Mucosa of rectum (tissue), 2 donors: Measurements from ENCODE around the gene CLEC4C.
"Not testable (repeated sequence)": the region's sequence is repeated elsewhere in the genome, so short reads cannot be mapped to it uniquely, and the experiment has no call there.

Experiments
- H3K27ac ChIP-seq, 2 donors: one replicate each; pipeline ENCODE4 v1.7.0; 2013; ENCODE audit warnings: inconsistent platforms in 2 of 2, low read depth in 2 of 2, low read length in 2 of 2
- H3K27me3 ChIP-seq, 2 donors: one replicate each; pipeline ENCODE4 v1.7.0; 2013; ENCODE audit warnings: low read length in 2 of 2; ENCODE audit not compliant: control insufficient read depth in 2 of 2, insufficient read depth in 2 of 2
- H3K36me3 ChIP-seq, 2 donors: one replicate each; pipeline ENCODE4 v1.7.0; 2013; ENCODE audit warnings: low read length in 2 of 2; ENCODE audit not compliant: control insufficient read depth in 2 of 2, insufficient read depth in 2 of 2
- H3K4me1 ChIP-seq, 2 donors: one replicate each; pipeline ENCODE4 v1.7.0; 2013; ENCODE audit warnings: low read length in 2 of 2, mild to moderate bottlenecking in 1 of 2; ENCODE audit not compliant: control insufficient read depth in 2 of 2, insufficient read depth in 2 of 2
- H3K4me3 ChIP-seq, 2 donors: one replicate each; pipeline ENCODE4 v1.7.0; 2013; ENCODE audit warnings: low read length in 2 of 2
- H3K9ac ChIP-seq, 2 donors: one replicate each; pipeline ENCODE4 v1.7.0; 2013; ENCODE audit warnings: low read length in 2 of 2, low read depth in 1 of 2, mild to moderate bottlenecking in 1 of 2
- H3K9me3 ChIP-seq, 2 donors: one replicate each; pipeline ENCODE4 v1.7.0; 2013; ENCODE audit warnings: low read length in 2 of 2; ENCODE audit not compliant: control insufficient read depth in 2 of 2
- donor health status: healthy.
- donor health status: Normal muscosa, but diverticular disease.

CLEC4C gene

GRCh38 chr12:7730984-7731383, 16.2 kb downstream of the CLEC4C start:
- H3K9ac ChIP-seq, H3K27ac ChIP-seq, H3K4me3 ChIP-seq, H3K4me1 ChIP-seq, H3K9me3 ChIP-seq, H3K27me3 ChIP-seq, H3K36me3 ChIP-seq: not testable (repeated sequence)

GRCh38 chr12:7729746-7730145, 17.4 kb downstream of the CLEC4C start:
- Histone ChIP-seq H3K27me3 (no peaks in the 10 kb centered on the region), H3K36me3 (no peaks in the 10 kb centered on the region), H3K4me3 (no peak overlapping the region), H3K4me1 (no peaks in the 10 kb centered on the region), H3K27ac (no peak overlapping the region), H3K9ac (no peak overlapping the region), H3K9me3 (no peaks in the 10 kb centered on the region)

DNA sequence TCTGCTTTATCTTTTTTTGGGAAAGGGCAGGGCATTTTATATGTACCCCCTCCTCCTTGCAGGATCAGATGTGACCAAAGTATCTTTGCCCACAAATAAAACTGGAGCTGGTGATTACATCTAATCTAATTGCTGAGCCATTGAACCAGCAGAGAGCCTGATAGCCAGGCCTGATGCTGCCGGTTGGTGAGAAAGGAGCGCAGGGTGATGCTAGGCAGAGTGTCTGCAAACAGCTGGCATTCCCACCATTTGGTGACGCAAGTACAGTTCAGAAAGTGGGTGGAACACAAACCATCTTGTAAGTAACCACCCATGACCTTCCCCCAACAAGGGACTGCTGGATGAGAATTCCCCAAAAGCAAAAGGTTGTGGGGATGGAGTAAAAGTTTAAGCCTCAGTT, 23.2 kb downstream of the CLEC4C start:
- H3K27me3 ChIP-seq = no peaks in the 10 kb centered on the region
- no peaks in the 10 kb centered on the region for H3K4me1 ChIP-seq
- no peak overlapping the region for H3K27ac ChIP-seq
- H3K9me3 ChIP-seq = no peaks in the 10 kb centered on the region
- H3K36me3 ChIP-seq = no peaks in the 10 kb centered on the region
- H3K9ac ChIP-seq = no peak overlapping the region
- no peak overlapping the region for H3K4me3 ChIP-seq

DNA sequence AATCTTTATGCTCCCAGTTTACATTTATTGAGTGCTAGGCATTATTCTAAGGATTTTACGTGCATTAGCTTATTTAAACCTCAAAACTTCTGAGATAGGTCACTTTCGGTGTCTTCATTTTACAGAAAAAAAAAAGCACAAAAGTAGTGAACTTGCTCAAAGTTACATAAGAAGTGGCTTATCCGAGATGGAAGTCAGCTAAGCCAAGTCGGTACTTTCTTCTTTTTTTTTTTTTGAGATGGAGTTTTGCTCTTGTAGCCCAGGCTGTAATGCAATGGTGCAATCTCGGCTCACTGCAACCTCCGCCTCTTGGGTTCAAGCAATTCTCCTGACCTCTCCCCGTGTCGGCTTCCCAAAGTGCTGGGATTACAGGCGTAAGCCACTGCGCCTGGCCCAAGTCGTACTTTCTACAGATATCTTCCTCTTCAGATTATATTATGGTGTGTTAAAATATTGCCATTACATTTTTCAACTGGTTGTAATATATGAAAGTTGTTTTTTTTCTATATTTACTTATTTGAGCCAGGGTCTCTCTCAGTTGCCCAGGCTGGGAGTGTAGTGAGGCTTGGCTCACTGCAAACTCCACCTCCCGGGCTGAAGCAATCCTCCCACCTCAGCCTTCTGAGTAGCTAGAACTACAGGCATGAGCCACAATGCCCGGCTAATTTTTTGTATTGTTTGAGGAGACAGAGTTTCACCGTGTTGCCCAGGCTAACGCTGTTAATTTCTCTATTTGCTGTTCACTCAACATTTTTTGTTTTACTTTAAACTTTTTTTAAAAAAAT, 27.0 kb downstream of the CLEC4C start:
- Histone ChIP-seq H3K4me3 (no peak overlapping the region), H3K9ac (no peak overlapping the region)

DNA sequence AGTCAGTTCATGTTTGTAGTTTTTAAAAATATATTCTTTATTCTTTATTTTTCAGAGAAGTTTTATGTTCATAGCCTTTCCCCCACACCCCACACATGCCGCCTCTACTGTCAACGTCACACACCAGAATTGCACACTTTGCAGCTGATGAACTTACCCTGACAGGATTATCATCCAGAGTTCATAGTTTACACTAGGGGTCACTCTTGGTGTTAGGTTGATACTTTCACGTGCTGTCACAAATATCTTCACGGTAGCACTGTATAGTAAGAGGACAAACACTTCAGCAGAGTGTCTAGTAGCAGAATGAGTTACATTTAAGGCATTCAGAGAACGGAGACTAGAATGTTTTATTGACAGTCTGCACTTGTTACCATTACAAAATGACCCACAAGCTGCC, 30.8 kb downstream of the CLEC4C start:
- no peaks in the 10 kb centered on the region for H3K27me3 ChIP-seq
- no peak overlapping the region for H3K4me3 ChIP-seq
- H3K36me3 ChIP-seq = no peaks in the 10 kb centered on the region
- no peaks in the 10 kb centered on the region for H3K9me3 ChIP-seq
- H3K9ac ChIP-seq = no peak overlapping the region
- H3K27ac ChIP-seq = no peak overlapping the region
- no peaks in the 10 kb centered on the region for H3K4me1 ChIP-seq

More for the DNA sequence above, 27.0 kb downstream of the CLEC4C start:
- H3K36me3 ChIP-seq = no peaks in the 10 kb centered on the region
- no peak overlapping the region for H3K27ac ChIP-seq
- H3K4me1 ChIP-seq = no peaks in the 10 kb centered on the region
- H3K9me3 ChIP-seq = no peaks in the 10 kb centered on the region
- no peaks in the 10 kb centered on the region for H3K27me3 ChIP-seq

- Histone ChIP-seq H3K36me3 (no peaks in the 10 kb centered on the region), H3K9me3 (no peaks in the 10 kb centered on the region), H3K27ac (no peak overlapping the region), H3K4me3 (no peak overlapping the region), H3K4me1 (no peaks in the 10 kb centered on the region), H3K27me3 (no peaks in the 10 kb centered on the region), H3K9ac (no peak overlapping the region)
These were observed 34.2 kb downstream of the CLEC4C start for GRCh38 chr12:7712841-7713442.

- no peaks in the 10 kb centered on the region for H3K9me3 ChIP-seq
- H3K36me3 ChIP-seq = no peaks in the 10 kb centered on the region
- no peaks in the 10 kb centered on the region for H3K4me1 ChIP-seq
- H3K9ac ChIP-seq = no peak within 1 kb of the TSS
- H3K4me3 ChIP-seq = no peak within 1 kb of the TSS
- H3K27me3 ChIP-seq = no peaks in the 10 kb centered on the region
- H3K27ac ChIP-seq = no peak within 1 kb of the TSS
These were observed 36.0 kb downstream of the CLEC4C start, which contains the start of gene DPPA3 for GRCh38 chr12:7711133-7711532. Gene DPPA3, plus strand, starts transcription at chr12:7711433. Its CDS starts 138 bp downstream, at chr12:7711571.

DNA sequence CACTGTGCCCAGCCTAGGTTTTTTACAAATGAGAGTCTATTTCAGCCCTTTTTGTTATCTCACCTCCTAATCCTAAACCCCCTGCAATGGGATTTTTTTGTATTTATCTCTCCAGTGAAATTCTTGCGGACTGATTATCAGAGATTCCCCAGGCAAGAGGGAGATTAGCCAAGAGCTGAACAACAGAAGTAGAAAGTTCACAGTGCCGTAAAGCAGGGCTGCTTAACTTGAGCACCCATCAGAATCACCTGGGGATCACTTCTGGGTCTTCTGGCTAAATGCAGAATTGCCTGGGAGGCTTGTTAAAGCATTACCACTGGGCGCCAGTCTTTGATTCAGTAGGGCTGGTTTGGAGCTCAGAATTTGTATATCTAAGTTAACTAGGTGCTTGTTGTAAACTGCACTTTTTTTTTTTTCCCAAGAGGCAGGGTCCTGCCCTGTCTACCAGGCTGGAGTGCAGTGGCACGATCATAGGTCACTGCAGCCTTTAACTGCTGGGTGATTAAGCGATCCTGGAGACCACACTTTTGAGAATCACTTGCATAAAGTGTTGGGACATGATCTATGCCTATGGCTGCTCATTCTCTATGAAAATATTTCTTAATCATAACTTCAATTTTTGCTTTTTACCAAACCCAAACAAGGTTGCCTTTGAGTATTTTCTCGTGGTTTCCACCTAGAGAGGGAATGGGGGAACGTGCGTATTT, 37.1 kb downstream of the CLEC4C start:
- Histone ChIP-seq H3K27ac (no peak overlapping the region), H3K27me3 (no peaks in the 10 kb centered on the region), H3K36me3 (no peaks in the 10 kb centered on the region), H3K4me1 (no peaks in the 10 kb centered on the region), H3K4me3 (no peak overlapping the region), H3K9me3 (no peaks in the 10 kb centered on the region), H3K9ac (no peak overlapping the region)

- H3K27me3 ChIP-seq = no peaks in the 10 kb centered on the region
- H3K4me3 ChIP-seq = no peak overlapping the region
- no peaks in the 10 kb centered on the region for H3K9me3 ChIP-seq
- no peaks in the 10 kb centered on the region for H3K4me1 ChIP-seq
- H3K9ac ChIP-seq = no peak overlapping the region
- H3K36me3 ChIP-seq = no peaks in the 10 kb centered on the region
- H3K27ac ChIP-seq = no peak overlapping the region
These were observed 41.3 kb downstream of the CLEC4C start for GRCh38 chr12:7705846-7706245.

- H3K4me1 ChIP-seq = no peaks in the 10 kb centered on the region
- no peak within 1 kb of the TSS for H3K27ac ChIP-seq
- H3K27me3 ChIP-seq = no peaks in the 10 kb centered on the region
- no peak within 1 kb of the TSS for H3K9ac ChIP-seq
- H3K4me3 ChIP-seq = no peak within 1 kb of the TSS
- no peaks in the 10 kb centered on the region for H3K36me3 ChIP-seq
- H3K9me3 ChIP-seq = no peaks in the 10 kb centered on the region
These were observed 51.5 kb downstream of the CLEC4C start, which contains the start of gene GDF3 for GRCh38 chr12:7695566-7696197. Gene GDF3, minus strand, starts transcription at chr12:7695775. Its CDS starts 47 bp downstream, at chr12:7695728.
